ENCODE measurements around the gene FNDC3B.

DNA sequence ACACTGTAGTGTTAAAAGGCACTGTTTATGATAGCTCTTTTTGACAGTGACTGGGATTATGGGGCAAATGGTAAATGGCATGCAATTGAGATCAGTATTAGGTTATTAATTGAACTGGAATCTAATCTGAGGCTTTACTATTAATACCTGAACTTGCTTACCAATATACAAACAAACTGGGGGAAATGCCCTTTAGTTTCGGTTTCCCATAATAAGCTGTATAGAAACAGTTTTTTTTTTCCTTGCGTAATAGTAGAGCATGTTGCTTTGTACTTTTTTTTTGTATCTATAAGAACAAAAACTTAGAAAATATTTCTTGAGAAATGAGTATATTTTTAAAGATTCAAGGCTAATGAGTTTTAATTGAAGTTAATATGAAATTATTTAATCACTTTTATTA, 95.0 kb downstream of the FNDC3B start:
- TF ChIP-seq, protein P1, sequence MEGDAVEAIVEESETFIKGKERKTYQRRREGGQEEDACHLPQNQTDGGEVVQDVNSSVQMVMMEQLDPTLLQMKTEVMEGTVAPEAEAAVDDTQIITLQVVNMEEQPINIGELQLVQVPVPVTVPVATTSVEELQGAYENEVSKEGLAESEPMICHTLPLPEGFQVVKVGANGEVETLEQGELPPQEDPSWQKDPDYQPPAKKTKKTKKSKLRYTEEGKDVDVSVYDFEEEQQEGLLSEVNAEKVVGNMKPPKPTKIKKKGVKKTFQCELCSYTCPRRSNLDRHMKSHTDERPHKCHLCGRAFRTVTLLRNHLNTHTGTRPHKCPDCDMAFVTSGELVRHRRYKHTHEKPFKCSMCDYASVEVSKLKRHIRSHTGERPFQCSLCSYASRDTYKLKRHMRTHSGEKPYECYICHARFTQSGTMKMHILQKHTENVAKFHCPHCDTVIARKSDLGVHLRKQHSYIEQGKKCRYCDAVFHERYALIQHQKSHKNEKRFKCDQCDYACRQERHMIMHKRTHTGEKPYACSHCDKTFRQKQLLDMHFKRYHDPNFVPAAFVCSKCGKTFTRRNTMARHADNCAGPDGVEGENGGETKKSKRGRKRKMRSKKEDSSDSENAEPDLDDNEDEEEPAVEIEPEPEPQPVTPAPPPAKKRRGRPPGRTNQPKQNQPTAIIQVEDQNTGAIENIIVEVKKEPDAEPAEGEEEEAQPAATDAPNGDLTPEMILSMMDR (conservative IDR thresholded peaks at IDR 0.05; ENCODE audit: low read length), result no peak
- no peak for TF ChIP-seq EZH2phosphoT487 (IDR thresholded peaks at IDR 0.05; ENCODE audit: borderline replicate concordance)

Measured in Loucy (cell line).